HUES48 (cell line): ENCODE measurements around the gene MEI4.

Source experiments
- H3K27ac ChIP-seq: one replicate; pipeline ENCODE4 v1.7.0; 2013; ENCODE audit warnings: low read depth, low read length, inconsistent platforms
- H3K27me3 ChIP-seq: 2 replicates; pipeline ENCODE4 v1.6.1; 2013; ENCODE audit warnings: mild to moderate bottlenecking, low read length; ENCODE audit not compliant: control insufficient read depth, insufficient read depth
- H3K36me3 ChIP-seq: 2 replicates; pipeline ENCODE4 v1.6.1; 2013; ENCODE audit warnings: low read length; ENCODE audit not compliant: control insufficient read depth, insufficient read depth
- H3K4me1 ChIP-seq: 2 replicates; pipeline ENCODE4 v1.6.1; 2013; ENCODE audit warnings: mild to moderate bottlenecking, low read length; ENCODE audit not compliant: control insufficient read depth, insufficient read depth
- H3K4me3 ChIP-seq: 2 replicates; pipeline ENCODE4 v1.5.1; 2013; ENCODE audit warnings: mild to moderate bottlenecking, low read depth, low read length
- H3K9ac ChIP-seq: 2 replicates; pipeline ENCODE4 v1.6.1; 2013; ENCODE audit warnings: mild to moderate bottlenecking, low read depth, low read length, moderate library complexity
- H3K9me3 ChIP-seq: 2 replicates; pipeline ENCODE4 v1.6.1; 2013; ENCODE audit warnings: low read length; ENCODE audit not compliant: control insufficient read depth, insufficient read depth

MEI4 gene

GRCh38 chr6:77763124-77763523, 110.3 kb downstream of the MEI4 start:
- Histone ChIP-seq H3K27ac (no peak overlapping the region), H3K27me3 (no peaks in the 10 kb centered on the region), H3K36me3 (no peaks in the 10 kb centered on the region), H3K9me3 (no peaks in the 10 kb centered on the region), H3K4me3 (no peak overlapping the region), H3K4me1 (no peaks in the 10 kb centered on the region), H3K9ac (no peak overlapping the region)

GRCh38 chr6:77764364-77764763, 111.5 kb downstream of the MEI4 start:
- no peak overlapping the region for H3K9ac ChIP-seq
- no peaks in the 10 kb centered on the region for H3K4me1 ChIP-seq
- H3K27ac ChIP-seq, result no peak overlapping the region
- H3K4me3 ChIP-seq, result no peak overlapping the region
- no peaks in the 10 kb centered on the region for H3K36me3 ChIP-seq
- no peaks in the 10 kb centered on the region for H3K9me3 ChIP-seq
- no peaks in the 10 kb centered on the region for H3K27me3 ChIP-seq

GRCh38 chr6:77773157-77773822, 120.5 kb downstream of the MEI4 start:
- Histone ChIP-seq H3K4me1 (no peaks in the 10 kb centered on the region), H3K9ac (no peak overlapping the region), H3K27me3 (no peaks in the 10 kb centered on the region), H3K27ac (no peak overlapping the region), H3K36me3 (no peaks in the 10 kb centered on the region), H3K4me3 (no peak overlapping the region), H3K9me3 (peaks cover 3% of the 10 kb centered on the region; the same call in 1 of the 2 replicates)

GRCh38 chr6:77774457-77774856, 121.6 kb downstream of the MEI4 start:
- H3K27ac ChIP-seq, result no peak overlapping the region
- no peaks in the 10 kb centered on the region for H3K27me3 ChIP-seq
- H3K9me3 ChIP-seq, result peaks cover 3% of the 10 kb centered on the region; the same call in 1 of the 2 replicates
- no peak overlapping the region for H3K4me3 ChIP-seq
- no peaks in the 10 kb centered on the region for H3K4me1 ChIP-seq
- H3K36me3 ChIP-seq, result no peaks in the 10 kb centered on the region
- H3K9ac ChIP-seq, result no peak overlapping the region

- Histone ChIP-seq H3K9ac (no peak overlapping the region), H3K27ac (no peak overlapping the region), H3K9me3 (peaks cover 5% of the 10 kb centered on the region), H3K36me3 (no peaks in the 10 kb centered on the region), H3K27me3 (no peaks in the 10 kb centered on the region), H3K4me3 (no peak overlapping the region), H3K4me1 (no peaks in the 10 kb centered on the region)
These were observed 123.6 kb downstream of the MEI4 start for GRCh38 chr6:77776441-77776840.

GRCh38 chr6:77778527-77778926, 125.7 kb downstream of the MEI4 start:
- Histone ChIP-seq H3K36me3 (no peaks in the 10 kb centered on the region), H3K4me1 (no peaks in the 10 kb centered on the region), H3K9ac (no peak overlapping the region), H3K27me3 (no peaks in the 10 kb centered on the region), H3K27ac (no peak overlapping the region), H3K9me3 (peaks cover 3% of the 10 kb centered on the region; the same call in 1 of the 2 replicates), H3K4me3 (no peak overlapping the region)

- H3K9me3 ChIP-seq, result peaks cover 3% of the 10 kb centered on the region; the same call in 1 of the 2 replicates
- H3K27me3 ChIP-seq, result no peaks in the 10 kb centered on the region
- H3K4me1 ChIP-seq, result no peaks in the 10 kb centered on the region
- H3K4me3 ChIP-seq, result no peak overlapping the region
- no peak overlapping the region for H3K27ac ChIP-seq
- no peaks in the 10 kb centered on the region for H3K36me3 ChIP-seq
- no peak overlapping the region for H3K9ac ChIP-seq
These were observed 134.2 kb downstream of the MEI4 start for GRCh38 chr6:77786935-77787629.

- H3K9ac ChIP-seq, result no peak overlapping the region
- H3K9me3 ChIP-seq, result peaks cover 9% of the 10 kb centered on the region
- no peaks in the 10 kb centered on the region for H3K4me1 ChIP-seq
- H3K27me3 ChIP-seq, result no peaks in the 10 kb centered on the region
- no peak overlapping the region for H3K27ac ChIP-seq
- no peaks in the 10 kb centered on the region for H3K36me3 ChIP-seq
- no peak overlapping the region for H3K4me3 ChIP-seq
These were observed 144.3 kb downstream of the MEI4 start for GRCh38 chr6:77796824-77797809.

- Histone ChIP-seq H3K36me3 (no peaks in the 10 kb centered on the region), H3K4me3 (no peak overlapping the region), H3K9ac (no peak overlapping the region), H3K27me3 (no peaks in the 10 kb centered on the region), H3K4me1 (peaks cover 17% of the 10 kb centered on the region), H3K9me3 (no peaks in the 10 kb centered on the region), H3K27ac (no peak overlapping the region)
These were observed 159.5 kb downstream of the MEI4 start for GRCh38 chr6:77812304-77812703.

GRCh38 chr6:77813090-77813489, 160.3 kb downstream of the MEI4 start:
- Histone ChIP-seq H3K4me1 (peaks cover 17% of the 10 kb centered on the region), H3K9ac (no peak overlapping the region), H3K4me3 (no peak overlapping the region), H3K27me3 (no peaks in the 10 kb centered on the region), H3K27ac (no peak overlapping the region), H3K9me3 (no peaks in the 10 kb centered on the region), H3K36me3 (no peaks in the 10 kb centered on the region)
